T-helper 1 cell treated with Interleukin-12 subunit alpha and Interleukin-12 subunit beta and Interleukin-4 antibody, amounts not matched to agents 30 ng/mL and 1 ng/mL, for 36 hours (primary cell): Measurements from ENCODE around the gene CCDC134. TPM values are rescaled to one million over a fixed set of nuclear protein-coding genes. Genes with fewer than 3 reads are reported as not detected.

Experiments used
- intact Hi-C: fragments of 100-400 bp; cut with micrococcal nuclease; formaldehyde crosslinking; loops from one replicate; pipeline ENCODE4 v1.15.1; 2024
- total RNA-seq: library from RNA; stranded (reverse); gene quantifications from 2 replicates; pipeline ENCODE4 v1.2.3, GENCODE V29; 2022

CCDC134 gene
- total RNA-seq, 1 donor from 2014 or later, result 16.5 TPM

- intact Hi-C loops, result no loop called here
Measured at GRCh38 chr22:41838842-41839618, 38.6 kb downstream of the CCDC134 start.

DNA sequence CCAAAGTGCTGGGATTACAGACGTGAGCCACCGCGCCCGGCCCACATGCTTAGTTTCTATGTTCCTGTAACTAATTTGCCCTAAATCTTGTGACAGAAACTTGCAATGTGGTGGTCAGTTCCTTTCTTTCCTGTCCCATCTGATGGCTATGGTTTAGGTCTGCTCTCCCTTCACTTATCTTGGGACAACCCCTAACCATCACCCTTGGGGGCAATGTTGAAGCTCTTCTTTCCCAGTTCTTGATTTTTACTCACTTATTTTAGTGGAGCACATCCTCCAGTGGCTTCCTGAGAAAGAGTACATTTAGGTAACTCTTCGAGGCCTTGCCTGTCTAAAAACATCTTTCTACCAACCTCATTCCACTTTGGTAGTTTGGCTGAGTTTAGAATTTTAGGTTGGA is 39.7 kb downstream of the CCDC134 start:
- intact Hi-C loops, result no loop called here

DNA sequence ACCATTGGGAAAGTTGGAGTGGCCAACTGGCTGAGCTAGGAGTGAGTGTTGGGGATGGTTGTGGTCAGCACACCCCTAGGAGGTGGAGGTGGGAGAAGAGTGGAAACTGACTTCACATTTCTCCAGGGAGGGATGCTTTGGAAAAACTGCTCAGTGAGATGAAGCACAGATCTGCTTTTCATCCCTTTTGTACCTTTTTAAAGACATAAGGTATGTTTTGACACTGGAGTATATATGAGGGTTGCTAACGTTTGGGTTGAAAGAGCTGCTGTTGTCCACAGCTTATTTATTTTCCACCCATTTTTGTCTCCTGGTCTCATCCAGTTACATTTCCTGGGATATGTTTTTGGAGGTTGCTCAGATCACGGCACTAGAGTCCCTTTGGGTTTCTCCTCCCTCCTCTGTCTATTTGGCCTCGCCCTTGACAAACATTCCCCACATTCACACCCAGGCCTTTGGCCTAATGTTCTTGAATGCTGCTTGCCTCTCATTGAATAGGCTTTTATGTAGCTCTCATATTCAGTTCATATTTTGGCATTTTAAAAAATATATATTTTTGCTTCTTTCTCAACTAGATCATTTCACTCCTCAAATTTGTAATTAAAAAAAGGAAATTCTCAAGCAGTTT is 40.7 kb downstream of the CCDC134 start:
- intact Hi-C loops, result no loop called here

GRCh38 chr22:41842996-41843970 is 42.8 kb downstream of the CCDC134 start:
- intact Hi-C loops, result loop anchor here (1.0 kb wide), 1 partner anchor 9 kb away; no protein-coding TSS in a partner anchor

GRCh38 chr22:41844036-41844435 is 43.6 kb downstream of the CCDC134 start:
- intact Hi-C loops, result no loop called here

DNA sequence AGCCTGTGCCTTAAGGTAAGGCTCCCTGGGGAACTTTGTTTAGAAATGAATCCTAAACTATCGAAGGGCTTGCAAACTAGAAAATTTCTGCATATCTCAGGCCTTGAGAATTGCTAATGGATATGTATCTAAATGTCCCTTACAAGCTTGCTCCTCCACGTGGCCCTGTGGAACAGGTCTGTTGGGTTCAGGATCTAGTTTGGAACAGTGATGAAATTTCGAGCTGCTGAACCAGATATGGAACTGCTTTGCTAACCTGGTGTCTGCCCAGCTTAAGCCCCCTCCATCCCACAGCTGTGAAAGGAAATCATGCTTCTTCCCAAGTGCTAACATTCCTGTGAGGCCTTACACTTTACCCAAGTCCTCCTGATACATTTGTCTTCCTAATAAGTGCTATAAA is 44.0 kb downstream of the CCDC134 start:
- intact Hi-C loops, result no loop called here

- intact Hi-C loops, result no loop called here
Measured at GRCh38 chr22:41845380-41846267, 45.1 kb downstream of the CCDC134 start.

- intact Hi-C loops, result no loop called here
Measured at GRCh38 chr22:41846268-41846987, 45.9 kb downstream of the CCDC134 start.

GRCh38 chr22:41847300-41847699 is 46.8 kb downstream of the CCDC134 start:
- intact Hi-C loops, result no loop called here

GRCh38 chr22:41848468-41848867 is 48.0 kb downstream of the CCDC134 start:
- intact Hi-C loops, result no loop called here

DNA sequence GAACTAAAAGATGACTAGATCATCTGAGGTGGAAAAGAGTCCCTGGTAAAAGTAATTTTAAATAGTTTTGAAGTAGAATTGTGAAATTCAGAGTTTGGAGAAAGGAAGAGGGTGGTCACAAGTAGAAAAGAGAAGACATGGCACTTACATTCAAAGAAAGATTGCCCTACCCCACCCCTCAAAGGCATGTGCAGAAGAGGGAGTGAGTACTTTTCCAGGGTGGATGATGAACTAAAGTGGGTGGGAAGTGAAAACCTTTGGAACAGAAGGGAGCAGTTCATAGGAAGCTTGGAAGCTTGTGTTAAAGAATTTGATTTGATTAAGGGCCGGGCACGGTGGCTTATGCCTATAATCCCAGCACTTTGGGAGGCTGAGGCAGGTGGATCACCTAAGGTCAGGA is 56.0 kb downstream of the CCDC134 start:
- intact Hi-C loops, result no loop called here

DNA sequence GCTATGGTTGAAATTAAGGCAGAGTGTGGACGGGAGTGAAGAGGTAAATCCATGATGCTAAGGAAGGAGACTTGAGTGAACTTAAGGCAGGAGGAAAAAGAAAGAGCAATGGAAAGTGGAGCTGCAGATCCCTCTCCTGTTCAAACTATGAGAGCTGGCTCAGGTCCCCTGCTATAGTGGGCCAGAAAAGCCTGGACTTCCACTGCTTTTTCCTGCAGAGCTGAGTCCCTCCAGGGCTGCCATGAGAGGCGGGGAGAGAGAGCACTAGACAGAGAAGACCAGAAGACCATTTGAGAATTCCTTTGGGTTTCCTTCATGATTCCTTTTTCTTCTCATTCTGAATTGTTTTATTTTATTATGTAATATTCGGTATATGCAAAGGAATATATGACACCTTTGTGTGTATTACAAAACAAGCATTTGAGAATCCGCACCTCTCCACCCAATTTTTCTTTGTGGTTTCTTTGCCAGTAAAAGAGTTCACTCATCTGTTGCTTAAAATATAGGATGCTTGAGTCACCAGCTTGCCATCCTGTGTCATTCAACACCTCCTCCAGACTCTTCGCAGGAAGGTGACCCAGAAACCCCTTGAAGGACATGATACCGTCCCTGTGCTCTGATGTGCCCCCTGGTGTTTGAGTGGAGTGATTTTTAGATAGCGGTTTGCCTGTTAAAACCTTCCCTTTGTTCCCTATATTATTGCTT is 56.8 kb downstream of the CCDC134 start:
- intact Hi-C loops, result loop anchor here (1.0 kb wide), 7 partner anchors 23 to 160 kb away; no protein-coding TSS in a partner anchor

GRCh38 chr22:41857860-41858199 is 57.4 kb downstream of the CCDC134 start:
- intact Hi-C loops, result loop anchor here (1.0 to 2.0 kb wide), 8 partner anchors 15 to 161 kb away; no protein-coding TSS in a partner anchor

DNA sequence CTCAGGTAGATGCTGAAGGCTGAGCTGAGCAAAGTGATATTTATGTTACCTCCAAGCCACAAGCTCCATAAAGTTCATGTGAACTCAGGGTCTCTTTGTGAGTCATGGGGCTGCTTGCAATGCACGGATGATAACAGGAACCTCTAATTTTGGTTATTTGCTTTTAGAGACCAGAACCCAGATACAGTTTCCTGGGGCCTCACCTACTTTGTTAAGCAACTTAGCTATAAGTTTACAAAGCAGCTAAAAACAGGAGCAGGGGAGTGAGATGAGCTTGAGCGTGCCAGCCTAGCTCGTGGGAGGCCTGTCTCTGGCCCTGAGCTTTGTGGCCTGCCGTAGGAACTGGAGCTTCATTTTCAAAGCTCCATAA is 61.7 kb downstream of the CCDC134 start:
- intact Hi-C loops, result loop anchor here (1.0 to 2.0 kb wide), 3 partner anchors 11 to 217 kb away; partner anchors contain the start of gene SMDT1

- intact Hi-C loops, result loop anchor here (1.0 to 2.0 kb wide), 3 partner anchors 11 to 217 kb away; partner anchors contain the start of gene SMDT1
Measured at GRCh38 chr22:41862530-41863266, 62.2 kb downstream of the CCDC134 start.

GRCh38 chr22:41863472-41863871 is 63.0 kb downstream of the CCDC134 start:
- intact Hi-C loops, result loop anchor here (2.0 kb wide), 1 partner anchor 45 kb away; no protein-coding TSS in a partner anchor

GRCh38 chr22:41868556-41868955 is 68.1 kb downstream of the CCDC134 start:
- intact Hi-C loops, result no loop called here

DNA sequence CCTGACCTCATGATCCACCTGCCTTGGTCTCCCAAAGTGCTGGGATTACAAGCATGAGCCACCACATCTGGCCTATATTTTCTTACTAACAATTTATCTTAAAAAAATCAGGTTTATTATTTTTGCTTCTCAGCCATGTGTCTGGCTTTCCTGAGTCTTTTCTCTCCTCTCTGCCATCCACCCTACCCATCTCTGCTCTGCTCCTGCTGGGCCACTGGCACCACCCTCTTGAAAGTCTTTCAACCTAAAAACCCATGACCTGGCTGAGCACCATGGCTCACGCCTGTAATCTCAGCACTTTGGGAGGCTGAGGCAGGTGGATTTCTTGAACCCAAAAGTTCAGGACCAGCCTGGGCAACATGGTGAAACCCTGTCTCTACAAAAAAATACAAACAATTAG is 69.6 kb downstream of the CCDC134 start:
- intact Hi-C loops, result loop anchor here (5.0 kb wide), 1 partner anchor 38 kb away; the partner anchor contains the start of gene SREBF2
